Esophagus squamous epithelium (tissue), 4 donors: ENCODE results near the gene IQCH.

ENCODE experiments used
- POLR2A ChIP-seq, 4 donors: fragments of 450-650 bp; IDR thresholded peaks; one replicate each; pipeline ENCODE4 v1.6.1; 2017; ENCODE audit warnings: antibody characterized with exemption in 4 of 4, mild to moderate bottlenecking in 4 of 4, moderate library complexity in 3 of 4
- TF ChIP-seq, protein P1 (sequence below), 6 experiments: fragments of 450-650 bp in 4 of 6; fragments of 200-600 bp in 2 of 6; sonication (generic) in 2 of 6; IDR thresholded peaks; one replicate each; pipeline ENCODE4 v1.5.1; 2016 to 2019; ENCODE audit warnings: antibody characterized with exemption in 6 of 6, mild to moderate bottlenecking in 4 of 6, moderate library complexity in 4 of 6

GRCh38 chr15:67421105-67421504, 166.5 kb downstream of the IQCH start:
- TF ChIP-seq, protein P1, sequence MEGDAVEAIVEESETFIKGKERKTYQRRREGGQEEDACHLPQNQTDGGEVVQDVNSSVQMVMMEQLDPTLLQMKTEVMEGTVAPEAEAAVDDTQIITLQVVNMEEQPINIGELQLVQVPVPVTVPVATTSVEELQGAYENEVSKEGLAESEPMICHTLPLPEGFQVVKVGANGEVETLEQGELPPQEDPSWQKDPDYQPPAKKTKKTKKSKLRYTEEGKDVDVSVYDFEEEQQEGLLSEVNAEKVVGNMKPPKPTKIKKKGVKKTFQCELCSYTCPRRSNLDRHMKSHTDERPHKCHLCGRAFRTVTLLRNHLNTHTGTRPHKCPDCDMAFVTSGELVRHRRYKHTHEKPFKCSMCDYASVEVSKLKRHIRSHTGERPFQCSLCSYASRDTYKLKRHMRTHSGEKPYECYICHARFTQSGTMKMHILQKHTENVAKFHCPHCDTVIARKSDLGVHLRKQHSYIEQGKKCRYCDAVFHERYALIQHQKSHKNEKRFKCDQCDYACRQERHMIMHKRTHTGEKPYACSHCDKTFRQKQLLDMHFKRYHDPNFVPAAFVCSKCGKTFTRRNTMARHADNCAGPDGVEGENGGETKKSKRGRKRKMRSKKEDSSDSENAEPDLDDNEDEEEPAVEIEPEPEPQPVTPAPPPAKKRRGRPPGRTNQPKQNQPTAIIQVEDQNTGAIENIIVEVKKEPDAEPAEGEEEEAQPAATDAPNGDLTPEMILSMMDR (IDR thresholded peaks at IDR 0.05): no peak
- TF ChIP-seq POLR2A (IDR thresholded peaks at IDR 0.05): no peak
